NB4 (cell line): ENCODE results near the gene CFAP58.

Experiments
- MYC ChIP-seq: IDR thresholded peaks from 2 replicates; pipeline ENCODE4 v1.6.1; 2011; ENCODE audit warnings: low read depth, low read length
- TF ChIP-seq, protein P1 (sequence below): IDR thresholded peaks from one replicate; pipeline ENCODE4 v1.5.1; 2012; ENCODE audit warnings: low read depth, low read length

DNA sequence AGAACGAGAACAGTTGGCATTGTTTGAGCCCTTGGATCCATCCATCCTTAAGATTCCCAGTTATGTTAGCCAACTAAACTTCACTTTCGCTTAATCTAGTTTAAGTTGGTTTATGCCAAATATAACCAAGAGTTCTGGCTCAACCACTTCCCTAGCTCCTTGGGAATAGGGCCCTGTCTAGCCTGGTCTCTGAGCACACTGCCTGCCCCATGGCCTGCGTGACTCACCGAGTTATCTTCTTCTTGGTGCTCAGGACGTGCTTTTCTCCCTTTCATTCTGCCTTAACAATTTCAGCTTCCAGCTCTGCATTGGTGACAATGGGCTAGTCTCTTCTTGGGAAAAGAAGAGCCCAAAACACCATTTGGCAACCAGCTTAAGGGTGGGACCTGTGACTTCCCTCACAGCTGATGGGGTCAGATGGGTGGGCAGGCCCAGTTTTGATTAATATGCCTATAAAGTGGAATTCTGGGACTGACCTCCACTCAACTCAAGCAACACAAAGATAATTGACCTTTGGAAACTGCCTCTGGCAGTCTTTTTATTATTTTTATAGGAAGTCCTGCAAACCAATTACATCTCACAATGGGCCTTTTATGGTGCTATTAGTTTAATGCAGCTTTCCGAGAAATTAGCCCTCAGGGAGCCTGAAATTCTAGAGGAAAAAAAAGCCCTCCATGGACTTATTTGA is 126.4 kb downstream of the CFAP58 start:
- TF ChIP-seq, protein P1, sequence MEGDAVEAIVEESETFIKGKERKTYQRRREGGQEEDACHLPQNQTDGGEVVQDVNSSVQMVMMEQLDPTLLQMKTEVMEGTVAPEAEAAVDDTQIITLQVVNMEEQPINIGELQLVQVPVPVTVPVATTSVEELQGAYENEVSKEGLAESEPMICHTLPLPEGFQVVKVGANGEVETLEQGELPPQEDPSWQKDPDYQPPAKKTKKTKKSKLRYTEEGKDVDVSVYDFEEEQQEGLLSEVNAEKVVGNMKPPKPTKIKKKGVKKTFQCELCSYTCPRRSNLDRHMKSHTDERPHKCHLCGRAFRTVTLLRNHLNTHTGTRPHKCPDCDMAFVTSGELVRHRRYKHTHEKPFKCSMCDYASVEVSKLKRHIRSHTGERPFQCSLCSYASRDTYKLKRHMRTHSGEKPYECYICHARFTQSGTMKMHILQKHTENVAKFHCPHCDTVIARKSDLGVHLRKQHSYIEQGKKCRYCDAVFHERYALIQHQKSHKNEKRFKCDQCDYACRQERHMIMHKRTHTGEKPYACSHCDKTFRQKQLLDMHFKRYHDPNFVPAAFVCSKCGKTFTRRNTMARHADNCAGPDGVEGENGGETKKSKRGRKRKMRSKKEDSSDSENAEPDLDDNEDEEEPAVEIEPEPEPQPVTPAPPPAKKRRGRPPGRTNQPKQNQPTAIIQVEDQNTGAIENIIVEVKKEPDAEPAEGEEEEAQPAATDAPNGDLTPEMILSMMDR: no peak
- TF ChIP-seq MYC: no peak
